NOMO-1 treated with DMSO at 0.1 percent for 48 hours (cell line): ENCODE measurements around the gene IL23A.
"Not testable (repeated sequence)": the region's sequence is repeated elsewhere in the genome, so short reads cannot be mapped to it uniquely, and the experiment has no call there.

Source experiments
- DNase-seq: peaks from one replicate; lab custom pipeline; 2025; ENCODE audit not compliant: unreplicated experiment; lab: John Stamatoyannopoulos, UW

IL23A gene

DNA sequence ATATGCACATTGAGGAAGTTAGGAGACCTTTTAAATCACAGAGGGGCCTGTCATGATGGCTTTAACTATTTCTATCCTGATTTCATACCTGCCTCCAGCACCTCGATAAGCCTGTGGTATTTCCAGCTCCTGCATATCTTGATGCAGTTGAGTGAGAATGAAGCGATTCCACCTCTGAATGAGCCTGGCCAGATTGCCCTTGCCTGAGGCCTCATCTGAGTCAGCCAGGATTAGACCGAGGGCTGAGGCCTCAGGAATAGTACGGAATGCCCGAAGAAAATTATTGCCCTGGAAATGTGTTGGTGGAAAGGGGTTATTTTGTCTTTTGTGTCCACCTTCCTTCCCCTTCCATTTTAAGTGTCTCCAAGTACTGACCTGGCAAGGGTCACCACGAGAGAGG, 14.5 kb upstream of the IL23A start:
- DNase-seq, result no peak

DNA sequence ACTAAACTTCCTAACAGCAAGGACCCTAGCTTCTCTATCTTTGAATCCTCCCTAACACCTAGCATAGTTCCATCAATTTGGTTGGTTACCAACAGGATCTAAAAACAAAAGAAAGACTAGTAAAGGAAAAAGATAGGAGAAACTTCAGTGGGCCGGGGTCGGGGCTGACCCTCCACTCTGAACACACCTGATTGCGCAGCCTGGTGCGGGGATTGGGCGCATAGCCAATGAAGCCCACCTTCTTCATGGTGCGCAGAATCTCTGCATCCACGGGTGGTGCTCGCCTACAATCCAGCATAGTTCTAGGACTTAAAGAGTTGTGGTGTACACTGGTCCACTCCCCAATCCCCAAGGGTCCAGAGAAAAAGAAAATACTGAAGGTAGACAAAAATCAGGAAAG, 12.6 kb upstream of the IL23A start:
- no peak for DNase-seq

DNA sequence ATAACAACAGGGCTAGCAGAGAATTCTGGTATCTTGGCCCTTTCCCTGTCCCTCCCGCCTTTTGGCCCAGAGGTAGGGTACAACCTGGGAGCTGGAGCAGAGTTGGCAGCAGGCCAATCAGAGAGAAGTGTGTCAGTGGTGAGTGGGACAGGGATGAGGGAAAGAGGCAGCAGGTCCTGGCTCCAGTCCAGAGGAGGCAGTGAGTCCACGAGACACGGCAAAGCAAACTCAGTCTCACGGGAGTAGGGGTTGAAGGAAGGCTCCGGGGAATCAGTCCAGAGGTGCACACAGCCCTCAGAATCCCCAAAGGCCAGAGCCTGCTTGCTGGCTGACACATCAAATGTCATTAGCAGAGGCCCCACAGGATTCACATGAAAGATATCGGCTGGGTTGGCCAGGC, 12.2 kb upstream of the IL23A start:
- no peak for DNase-seq

DNA sequence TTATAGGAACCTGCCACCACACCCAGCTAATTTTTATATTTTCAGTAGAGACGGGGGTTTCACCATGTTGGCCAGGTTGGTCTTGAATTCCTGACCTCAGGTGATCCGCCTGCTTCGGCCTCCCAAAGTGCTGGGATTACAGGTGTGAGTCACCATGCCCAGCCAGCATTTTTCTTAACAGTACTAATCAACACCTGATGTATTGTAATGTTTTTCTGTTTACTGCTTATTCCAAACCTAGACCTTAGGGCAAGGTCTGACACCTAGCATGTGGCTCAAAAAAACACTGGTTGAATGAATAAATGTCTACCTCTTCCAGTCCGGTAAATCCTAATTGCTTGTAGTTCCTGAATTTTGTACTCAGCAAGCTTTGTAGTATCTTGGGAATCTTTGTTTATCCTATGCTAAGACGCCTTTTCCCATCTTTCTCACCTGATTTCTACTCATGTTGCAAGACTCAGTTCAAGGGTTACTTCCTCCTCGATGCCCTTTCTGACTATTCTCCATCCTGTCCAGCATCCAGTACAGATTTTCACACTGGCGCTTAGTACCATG, 7.7 kb upstream of the IL23A start:
- no peak for DNase-seq

DNA sequence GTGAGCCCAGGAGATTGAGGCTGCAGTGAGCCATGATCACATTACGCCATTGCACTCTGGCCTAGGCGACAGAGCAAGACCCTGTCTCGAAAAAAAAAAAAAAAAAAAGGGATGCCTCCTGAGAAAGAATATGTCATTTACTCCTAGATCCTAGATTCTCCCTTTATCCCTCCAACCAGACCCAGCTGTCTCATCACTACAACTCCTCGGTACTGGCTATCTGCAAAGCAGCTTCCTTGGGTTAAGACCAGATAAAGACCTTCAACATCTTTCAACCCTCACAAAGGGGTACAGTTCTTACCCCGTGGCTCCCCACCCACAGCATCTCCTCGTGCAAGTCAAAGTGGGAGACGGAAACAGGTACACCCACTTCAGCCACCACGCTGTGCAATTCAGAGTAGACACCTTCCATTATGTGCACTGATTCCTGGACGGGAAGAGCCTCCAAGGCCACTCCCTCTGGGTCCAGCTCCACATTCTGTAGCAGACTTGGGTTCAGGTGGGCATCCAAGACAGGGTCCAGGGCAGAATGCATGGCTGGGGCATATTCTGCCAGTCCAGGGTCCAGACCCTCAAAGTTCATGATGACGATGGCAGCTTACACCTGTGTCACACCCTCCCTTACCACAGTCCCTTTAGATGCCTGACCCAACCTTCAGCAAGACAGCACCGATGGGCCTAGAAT, 6.0 kb upstream of the IL23A start:
- no peak for DNase-seq

DNA sequence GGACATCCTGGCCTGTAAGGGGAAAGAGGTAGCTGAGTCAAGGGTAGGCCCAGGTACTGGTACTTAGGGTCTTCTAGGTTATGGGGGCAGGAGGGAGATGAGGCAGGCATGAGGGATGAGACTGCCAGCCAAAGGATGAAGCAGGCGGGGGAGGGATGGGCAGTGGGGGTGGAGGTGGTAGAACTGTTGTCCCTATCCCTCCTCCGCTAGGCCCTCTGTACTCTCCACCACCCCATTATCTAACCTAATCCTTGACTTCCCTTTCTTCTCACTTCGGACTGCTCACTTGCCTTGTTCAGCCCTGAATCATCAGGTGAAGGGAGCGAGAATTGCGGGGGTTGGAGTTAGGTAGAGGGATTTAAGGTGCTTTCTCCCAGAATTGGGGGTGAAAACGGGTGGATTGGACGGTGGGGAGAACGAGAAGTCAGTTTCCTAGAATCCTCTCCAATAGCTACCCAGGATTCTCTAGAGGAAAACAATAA, 5.4 kb upstream of the IL23A start:
- peak; percentile 81 for DNase-seq

DNA sequence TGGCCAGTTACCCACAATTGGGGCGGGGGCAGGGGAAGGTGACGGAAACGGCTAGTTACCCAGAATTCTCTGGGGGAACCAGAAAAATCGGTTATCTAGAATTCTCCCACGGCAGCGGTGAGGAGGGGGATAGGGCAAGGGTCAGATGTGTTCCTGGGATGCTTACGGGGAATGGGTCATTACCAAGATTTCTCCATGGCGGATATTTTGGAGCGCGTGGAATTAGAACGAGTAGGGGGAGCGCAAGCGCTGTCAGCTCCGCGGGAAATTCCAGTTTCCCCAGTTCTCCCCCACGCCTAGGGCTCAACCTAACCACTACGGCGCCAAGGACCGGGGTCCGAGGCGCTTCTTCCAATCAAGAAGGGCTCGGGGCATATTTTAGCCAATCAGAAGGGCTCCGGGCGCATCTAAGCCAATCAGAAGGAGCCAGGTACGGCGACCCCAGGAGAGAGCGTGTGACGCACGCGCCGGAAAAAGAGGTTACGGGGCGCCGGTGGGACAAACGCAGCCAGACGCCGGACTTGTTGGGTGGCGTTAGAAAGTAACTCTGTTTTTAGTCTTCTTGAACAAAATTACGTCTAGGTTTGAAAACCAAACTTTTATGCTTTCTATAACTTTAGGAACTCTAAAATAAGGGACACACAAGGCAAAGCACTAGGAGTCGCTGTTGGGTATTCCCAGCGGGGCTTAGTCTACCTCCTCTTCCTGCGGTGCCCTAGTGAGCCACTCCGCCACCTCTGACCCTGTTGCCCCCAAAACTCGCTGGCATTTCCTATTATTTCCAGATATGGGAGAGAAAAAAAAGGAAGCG, 4.8 kb upstream of the IL23A start, which contains the start of gene PAN2:
TSS of gene PAN2 (minus strand) at position 322 of the 811 bp plus-strand sequence. CDS start 906 bp downstream, outside the sequence.
- peak; percentile 95 for DNase-seq

DNA sequence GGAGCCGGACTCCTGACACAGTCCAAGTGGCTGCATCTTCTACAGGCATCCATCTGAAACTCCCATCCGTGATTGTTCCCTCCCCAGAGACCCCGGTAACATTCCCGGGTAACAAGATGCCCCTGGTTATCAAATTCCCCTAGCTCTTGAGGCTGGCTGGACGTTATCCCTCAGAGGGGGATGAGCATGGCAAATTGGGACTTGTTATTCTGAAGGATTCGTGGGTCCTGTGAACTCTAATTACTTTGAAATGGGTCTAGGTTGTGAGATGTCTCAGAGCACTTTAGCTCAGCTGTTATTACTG, 4.2 kb upstream of the IL23A start:
- DNase-seq, result no peak

DNA sequence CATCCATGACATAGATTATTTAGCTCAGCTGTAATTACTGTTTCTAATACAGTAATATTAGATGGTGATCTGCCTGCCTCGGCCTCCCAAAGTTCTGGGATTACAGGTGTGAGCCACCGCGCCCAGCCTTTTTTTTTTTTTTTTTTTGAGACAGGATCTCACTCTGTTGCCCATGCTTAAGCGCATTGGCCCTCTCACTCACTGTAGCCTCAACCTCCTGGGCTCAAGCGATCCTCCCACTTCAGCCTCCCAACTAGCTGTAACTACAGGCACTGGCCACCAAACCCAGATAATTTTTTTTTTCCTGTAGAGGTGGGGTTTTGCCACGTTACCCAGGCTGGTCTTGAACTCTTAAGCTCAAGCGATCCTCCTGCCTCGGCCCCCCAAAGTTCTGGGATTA, 3.2 kb upstream of the IL23A start:
- DNase-seq, result not testable (repeated sequence)

DNA sequence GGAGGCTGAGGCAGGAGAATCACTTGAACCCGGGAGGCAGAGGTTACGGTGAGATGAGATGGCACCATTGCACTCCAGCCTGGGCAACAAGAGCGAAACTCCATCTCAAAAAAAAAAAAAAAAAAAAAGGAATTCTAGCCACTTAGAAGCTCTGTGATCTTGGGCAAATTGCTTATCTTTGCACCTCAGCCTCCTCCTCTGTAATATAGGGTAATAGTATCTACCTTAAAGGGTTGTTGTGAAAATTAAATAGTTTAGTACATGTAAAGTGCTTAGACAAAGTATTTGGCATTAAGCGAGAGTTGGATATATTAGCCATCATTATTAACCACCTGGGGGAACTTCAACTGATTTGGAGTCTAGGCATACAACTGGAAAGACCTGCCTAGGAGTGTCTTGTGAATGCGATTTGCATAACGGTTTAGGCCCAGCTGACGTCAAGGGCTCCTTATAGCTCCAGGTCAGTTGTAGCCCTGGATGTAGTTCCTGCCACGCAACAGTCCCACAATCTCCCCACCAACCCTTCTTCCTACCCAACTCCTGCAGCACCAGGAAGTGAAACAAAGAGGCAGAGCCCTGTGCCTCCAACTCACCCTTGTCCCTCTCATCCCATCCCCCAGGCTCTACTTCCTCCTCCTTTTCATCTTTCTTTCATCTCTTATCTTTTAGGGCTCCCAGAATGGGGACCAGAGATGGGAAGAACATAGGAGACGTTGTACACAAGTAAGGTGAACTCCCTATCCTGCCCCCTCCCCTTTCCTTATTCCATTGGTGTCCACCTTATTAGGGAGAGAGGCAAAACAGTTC, 2.1 kb upstream of the IL23A start:
- peak; percentile 89 for DNase-seq

DNA sequence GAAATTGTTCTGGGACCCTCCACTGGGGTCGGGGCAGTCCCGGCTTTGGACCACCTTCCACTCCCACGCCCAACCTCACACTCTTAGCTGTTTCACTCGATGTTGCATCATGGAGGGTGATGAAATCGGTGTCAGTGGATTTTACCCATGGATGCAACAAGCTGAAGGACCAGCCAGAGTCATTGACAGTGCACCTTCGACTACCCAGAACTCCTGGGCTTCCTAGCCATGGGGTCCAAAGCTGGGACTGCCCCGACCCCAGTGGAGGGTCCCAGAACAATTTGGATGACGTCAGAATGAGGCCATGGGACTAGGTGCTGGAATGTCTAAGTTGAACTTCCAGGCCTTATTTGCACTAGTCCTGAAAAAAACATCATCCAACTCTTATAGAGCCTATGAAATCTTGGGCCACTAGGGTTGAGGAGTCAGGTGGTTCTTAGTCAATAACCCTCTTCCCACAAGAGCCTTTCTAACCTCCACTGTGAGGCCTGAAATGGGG, 882 bp upstream of the IL23A start:
- peak; percentile 13 for DNase-seq

DNA sequence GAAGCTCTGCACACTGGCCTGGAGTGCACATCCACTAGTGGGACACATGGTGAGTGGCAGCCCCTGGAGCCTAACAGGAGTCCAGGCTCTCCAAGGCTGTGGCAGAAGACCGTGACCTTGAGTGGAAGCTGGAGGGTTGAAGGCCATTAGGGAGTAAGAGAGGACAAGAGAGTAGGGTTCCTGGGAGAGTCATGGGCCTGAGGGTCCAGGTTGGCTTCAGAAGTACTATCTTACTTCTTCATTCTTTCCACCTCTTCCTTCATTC, 406 bp downstream of the IL23A start:
- DNase-seq, result no peak

DNA sequence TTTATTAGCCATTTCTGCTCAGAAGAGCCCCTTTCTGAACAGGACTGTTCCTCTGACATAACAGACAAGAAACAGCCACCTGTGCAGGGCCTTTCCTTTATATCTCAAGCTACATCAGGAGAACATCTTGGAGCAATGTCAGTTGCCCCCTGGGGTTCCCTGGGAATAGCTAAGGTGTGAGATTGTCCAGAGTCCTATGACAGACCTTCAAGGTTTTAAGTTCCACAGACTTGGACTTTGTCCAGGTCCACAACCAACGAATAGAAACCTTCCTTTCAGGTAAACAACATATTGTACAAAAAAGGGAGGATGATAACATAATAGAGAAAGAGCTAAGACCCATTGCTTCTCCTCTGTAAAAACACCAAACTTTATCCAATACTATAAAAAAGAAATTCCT, 2.9 kb downstream of the IL23A start:
- DNase-seq, result no peak

DNA sequence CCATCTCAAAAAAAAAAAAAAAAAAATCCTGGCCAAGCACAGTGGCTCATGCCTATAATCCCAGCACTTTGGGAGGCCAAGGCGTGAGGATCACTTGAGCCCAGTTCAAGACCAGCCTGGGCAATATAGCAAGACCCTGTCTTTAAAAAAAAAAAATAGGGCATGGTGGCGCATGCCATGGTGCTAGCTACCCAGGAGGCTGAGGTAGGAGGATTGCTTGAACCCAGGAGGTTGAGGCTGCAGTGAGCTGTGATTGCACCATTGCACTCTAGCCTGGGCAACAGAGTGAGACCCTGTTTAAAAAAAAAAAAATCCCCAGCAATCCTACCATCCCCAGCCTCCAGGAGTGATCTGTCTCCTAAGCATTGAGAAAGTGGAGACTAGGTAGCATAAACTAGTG, 3.6 kb downstream of the IL23A start:
- DNase-seq, result not testable (repeated sequence)

DNA sequence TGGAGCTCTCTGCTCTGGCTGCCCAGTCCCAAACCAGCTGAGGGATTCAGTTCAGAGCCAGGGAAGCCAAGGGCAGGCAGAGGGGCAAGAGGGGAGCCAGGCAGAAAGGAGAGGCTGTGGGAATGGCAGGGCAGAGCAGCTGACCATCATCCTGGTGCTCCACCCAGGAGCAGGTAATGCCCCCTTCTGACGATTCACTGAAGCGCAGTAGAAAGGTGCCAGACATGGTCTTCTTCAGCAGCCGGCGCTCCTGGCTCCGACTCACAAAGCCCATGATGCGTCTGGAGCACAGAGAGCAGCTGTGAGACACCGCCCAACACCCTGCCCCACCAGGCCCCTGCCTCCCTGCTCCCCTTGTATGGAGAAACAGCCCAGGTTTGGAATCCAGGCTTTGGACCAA, 8.0 kb downstream of the IL23A start:
- no peak for DNase-seq

DNA sequence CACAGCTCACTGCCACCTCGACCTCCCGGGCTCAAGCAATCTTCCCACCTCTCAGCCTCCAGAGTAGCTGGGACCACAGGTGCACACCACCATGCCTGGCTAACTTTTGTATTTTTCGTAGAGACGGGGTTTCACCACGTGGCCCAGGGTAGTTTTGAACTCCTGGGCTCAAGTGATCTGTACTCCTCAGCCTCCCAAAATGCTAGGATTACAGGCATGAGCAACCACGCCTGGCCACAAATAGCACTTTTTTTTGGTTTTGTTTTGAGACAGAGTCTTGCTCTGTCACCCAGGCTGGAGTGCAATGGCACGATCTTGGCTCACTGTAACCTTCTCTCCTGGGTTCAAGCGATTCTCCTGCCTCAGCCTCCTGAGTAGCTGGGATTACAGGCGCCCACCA, 8.6 kb downstream of the IL23A start:
- not testable (repeated sequence) for DNase-seq

DNA sequence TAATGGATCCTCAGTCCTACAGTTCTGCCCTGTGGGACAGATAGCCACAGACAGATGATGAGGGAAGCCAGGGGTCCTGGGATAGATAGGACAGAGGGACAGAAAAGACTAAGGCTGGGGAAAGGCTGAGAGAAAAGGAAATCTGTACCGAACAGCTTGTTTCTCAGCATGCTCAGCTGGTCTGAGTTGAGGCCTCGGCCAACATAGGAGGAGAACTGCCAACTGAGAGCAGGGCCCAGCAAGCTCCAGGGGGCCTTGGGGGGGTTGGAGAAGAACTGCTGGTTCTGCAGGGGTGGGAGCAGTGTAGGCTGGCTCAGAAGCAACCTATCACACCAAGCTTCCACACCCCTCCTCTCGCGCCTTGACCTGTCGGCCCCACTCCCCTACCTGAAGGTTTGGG, 10.1 kb downstream of the IL23A start:
- no peak for DNase-seq

DNA sequence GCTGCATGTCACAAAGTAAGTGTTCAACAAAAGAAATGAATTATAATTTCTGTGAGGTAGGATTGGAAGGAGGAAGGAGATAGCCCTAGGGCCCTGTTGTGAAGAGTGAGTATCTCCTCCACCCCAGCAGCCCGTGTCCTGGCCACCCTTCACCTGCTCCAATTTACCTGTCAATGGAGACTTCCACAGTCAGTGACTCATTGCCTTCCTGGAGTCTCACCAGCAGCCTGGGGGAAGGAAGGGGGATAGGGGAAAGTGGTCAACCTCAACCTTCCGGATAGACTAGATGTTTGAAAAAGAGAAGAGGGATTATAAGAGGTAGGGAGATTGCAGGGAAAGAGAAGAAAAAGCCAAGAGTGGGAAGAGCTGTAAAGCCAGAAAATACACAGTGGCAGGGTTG, 12.0 kb downstream of the IL23A start:
- no peak for DNase-seq

DNA sequence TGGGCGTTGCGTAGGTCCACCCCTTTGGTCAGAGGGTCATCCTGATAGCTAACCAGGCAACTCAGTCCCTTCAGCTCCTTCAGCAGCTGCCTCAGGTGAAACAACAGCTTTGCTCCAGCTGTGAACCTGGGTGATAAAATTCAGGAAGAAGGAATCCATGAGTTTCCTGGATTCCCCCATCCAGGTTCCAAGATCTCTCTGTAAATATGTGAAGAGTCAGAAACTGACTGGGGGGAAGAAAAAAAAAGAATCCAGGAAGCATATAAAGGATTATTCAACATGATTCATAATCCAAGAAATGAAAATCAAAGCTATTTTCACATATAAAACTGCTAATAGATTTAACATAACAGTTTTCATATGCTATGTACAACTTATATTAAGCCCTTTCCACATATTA, 12.6 kb downstream of the IL23A start:
- no peak for DNase-seq

DNA sequence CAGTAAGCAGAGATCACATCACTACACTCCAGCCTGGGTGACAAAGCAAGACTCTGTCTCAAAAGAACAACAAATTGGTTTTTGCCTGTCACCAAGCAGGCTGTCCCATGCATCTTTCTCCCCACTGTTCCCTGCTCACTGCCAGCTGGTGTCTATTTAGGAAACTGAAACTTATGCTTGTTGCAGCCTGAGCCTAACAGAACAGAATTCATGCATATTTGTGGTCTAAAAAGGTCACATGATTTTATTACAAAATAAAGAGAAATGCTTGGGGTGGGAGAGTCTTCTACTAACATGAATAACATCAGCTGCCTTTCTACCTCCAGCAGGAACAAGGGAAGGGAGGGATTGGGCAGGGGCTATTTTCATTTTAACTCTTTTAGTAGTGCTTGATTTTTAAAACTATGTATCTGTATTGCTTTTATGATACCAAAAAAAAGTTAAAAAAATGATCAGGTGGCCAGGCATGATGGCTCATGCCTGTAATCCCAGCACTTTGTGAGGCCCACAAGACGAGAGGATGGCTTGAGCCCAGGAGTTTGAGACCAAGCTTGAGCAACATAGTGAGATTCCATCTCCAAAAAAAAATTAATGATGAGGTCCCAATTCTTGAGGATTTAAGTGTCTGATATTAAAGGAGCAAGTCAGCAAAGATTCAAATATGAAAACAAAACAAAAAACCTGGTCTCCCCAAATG, 20.3 kb downstream of the IL23A start:
- DNase-seq, result peak; percentile 52
